ENCODE results near the gene IRF2BP1. TPM values are rescaled to one million over a fixed set of nuclear protein-coding genes. Genes with fewer than 3 reads are reported as not detected.

Gene IRF2BP1
- total and polyA plus RNA-seq, 2 of the 13 experiments (the other 11 are each of a cell fraction or from before 2014, with no cell fraction given): 4.3 to 14.3 TPM

- TF ChIP-seq CBFB (CRISPR knock-in tag; IDR thresholded peaks at IDR 0.05) (no peak), MAFF (IDR thresholded peaks at IDR 0.05; ENCODE audit: low read depth, low read length) (no peak), FOSL2 (CRISPR knock-in tag; IDR thresholded peaks at IDR 0.05) (0 out of 2 replicates have a peak, but pooled peaks have one; percentile 19), DDIT3 (CRISPR knock-in tag; IDR thresholded peaks at IDR 0.05) (no peak), ZNF773 (CRISPR knock-in tag; IDR thresholded peaks at IDR 0.05; ENCODE audit: borderline replicate concordance) (no peak), GLI4 (CRISPR knock-in tag; IDR thresholded peaks at IDR 0.05; ENCODE audit: borderline replicate concordance) (peak; percentile 44; the same call in 1 of the 2 replicates), TFAP4 (IDR thresholded peaks at IDR 0.05; ENCODE audit: borderline replicate concordance, low read depth) (peak; percentile 51; the same call in 1 of the 2 replicates), ETV5 (CRISPR knock-in tag; IDR thresholded peaks at IDR 0.05; ENCODE audit: borderline replicate concordance) (peak; percentile 86), ZFP82 (CRISPR knock-in tag; IDR thresholded peaks at IDR 0.05; ENCODE audit: borderline replicate concordance) (no peak), ZNF326 (CRISPR knock-in tag; IDR thresholded peaks at IDR 0.05; ENCODE audit: borderline replicate concordance) (no peak), HDAC1 (CRISPR knock-in tag; IDR thresholded peaks at IDR 0.05) (0 out of 2 replicates have a peak, but pooled peaks have one; percentile 11), ATF3 (CRISPR knock-in tag; IDR thresholded peaks at IDR 0.05) (no peak), CC2D1A (CRISPR knock-in tag; IDR thresholded peaks at IDR 0.05) (no peak), DRAP1 (CRISPR knock-in tag; IDR thresholded peaks at IDR 0.05) (peak; percentile 78), HOXA7 (CRISPR knock-in tag; IDR thresholded peaks at IDR 0.05) (0 out of 2 replicates have a peak, but pooled peaks have one; percentile 25)
- TF ChIP-seq, protein P1, sequence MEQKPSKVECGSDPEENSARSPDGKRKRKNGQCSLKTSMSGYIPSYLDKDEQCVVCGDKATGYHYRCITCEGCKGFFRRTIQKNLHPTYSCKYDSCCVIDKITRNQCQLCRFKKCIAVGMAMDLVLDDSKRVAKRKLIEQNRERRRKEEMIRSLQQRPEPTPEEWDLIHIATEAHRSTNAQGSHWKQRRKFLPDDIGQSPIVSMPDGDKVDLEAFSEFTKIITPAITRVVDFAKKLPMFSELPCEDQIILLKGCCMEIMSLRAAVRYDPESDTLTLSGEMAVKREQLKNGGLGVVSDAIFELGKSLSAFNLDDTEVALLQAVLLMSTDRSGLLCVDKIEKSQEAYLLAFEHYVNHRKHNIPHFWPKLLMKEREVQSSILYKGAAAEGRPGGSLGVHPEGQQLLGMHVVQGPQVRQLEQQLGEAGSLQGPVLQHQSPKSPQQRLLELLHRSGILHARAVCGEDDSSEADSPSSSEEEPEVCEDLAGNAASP (CRISPR knock-in tag; IDR thresholded peaks at IDR 0.05; ENCODE audit: borderline replicate concordance): peak; percentile 41; the same call in 1 of the 2 replicates
- TF ChIP-seq, protein P2, sequence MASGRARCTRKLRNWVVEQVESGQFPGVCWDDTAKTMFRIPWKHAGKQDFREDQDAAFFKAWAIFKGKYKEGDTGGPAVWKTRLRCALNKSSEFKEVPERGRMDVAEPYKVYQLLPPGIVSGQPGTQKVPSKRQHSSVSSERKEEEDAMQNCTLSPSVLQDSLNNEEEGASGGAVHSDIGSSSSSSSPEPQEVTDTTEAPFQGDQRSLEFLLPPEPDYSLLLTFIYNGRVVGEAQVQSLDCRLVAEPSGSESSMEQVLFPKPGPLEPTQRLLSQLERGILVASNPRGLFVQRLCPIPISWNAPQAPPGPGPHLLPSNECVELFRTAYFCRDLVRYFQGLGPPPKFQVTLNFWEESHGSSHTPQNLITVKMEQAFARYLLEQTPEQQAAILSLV (CRISPR knock-in tag; IDR thresholded peaks at IDR 0.05; ENCODE audit: borderline replicate concordance): peak; percentile 45; the same call in 1 of the 2 replicates
- TF ChIP-seq, protein P3, sequence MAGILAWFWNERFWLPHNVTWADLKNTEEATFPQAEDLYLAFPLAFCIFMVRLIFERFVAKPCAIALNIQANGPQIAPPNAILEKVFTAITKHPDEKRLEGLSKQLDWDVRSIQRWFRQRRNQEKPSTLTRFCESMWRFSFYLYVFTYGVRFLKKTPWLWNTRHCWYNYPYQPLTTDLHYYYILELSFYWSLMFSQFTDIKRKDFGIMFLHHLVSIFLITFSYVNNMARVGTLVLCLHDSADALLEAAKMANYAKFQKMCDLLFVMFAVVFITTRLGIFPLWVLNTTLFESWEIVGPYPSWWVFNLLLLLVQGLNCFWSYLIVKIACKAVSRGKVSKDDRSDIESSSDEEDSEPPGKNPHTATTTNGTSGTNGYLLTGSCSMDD (CRISPR knock-in tag; IDR thresholded peaks at IDR 0.05): no peak
Observed at GRCh38 chr19:45862564-45863334, 23.2 kb downstream of the IRF2BP1 start, which contains the start of gene SYMPK (continued).

All from HepG2 (cell line).